Activated CD4-positive, alpha-beta memory T cell treated with anti-CD3 and anti-CD28 coated beads for 36 hours (primary cell): ENCODE results near the gene LBHD2. TPM values are rescaled to one million over a fixed set of nuclear protein-coding genes. Genes with fewer than 3 reads are reported as not detected.

Experiments used
- CTCF ChIA-PET: fragments of 350-600 bp; sonication (Branson Sonifier 250); formaldehyde crosslinking; loops from one replicate; lab custom pipeline; 2021; ENCODE audit warnings: antibody characterized with exemption, inconsistent platforms; lab: Charles Lee
- POLR2A ChIA-PET: fragments of 350-600 bp; sonication (Branson Sonifier 250); formaldehyde crosslinking; loops from one replicate; lab custom pipeline; 2021; ENCODE audit warnings: antibody characterized with exemption; lab: Charles Lee
- DNase-seq: peaks from one replicate; pipeline ENCODE4 v3.0.0-alpha.2; 2020
- H3K27ac Mint-ChIP-seq: one replicate; pipeline ENCODE4 v1.8.0; 2021; ENCODE audit warnings: mixed read lengths
- H3K27me3 Mint-ChIP-seq: one replicate; pipeline ENCODE4 v1.8.0; 2021; ENCODE audit warnings: mixed read lengths
- H3K36me3 Mint-ChIP-seq: one replicate; pipeline ENCODE4 v1.8.0; 2021; ENCODE audit warnings: mixed read lengths
- H3K4me1 Mint-ChIP-seq: one replicate; pipeline ENCODE4 v1.8.0; 2021; ENCODE audit warnings: low read depth, mixed read lengths
- H3K4me3 Mint-ChIP-seq: one replicate; pipeline ENCODE4 v1.8.0; 2021; ENCODE audit warnings: mild to moderate bottlenecking, mixed read lengths
- H3K9me3 Mint-ChIP-seq: one replicate; pipeline ENCODE4 v1.8.0; 2021; ENCODE audit warnings: mixed read lengths
- intact Hi-C: fragments of 100-400 bp; cut with micrococcal nuclease; formaldehyde crosslinking; loops from one replicate; pipeline ENCODE4 v1.15.1; 2023
- total RNA-seq, 2 experiments: library from RNA; stranded (reverse); gene quantifications; one replicate each; pipeline ENCODE4 v1.2.3, GENCODE V29; 2021

Gene LBHD2
- total RNA-seq, 2 experiments from 2014 or later = not detected

DNA sequence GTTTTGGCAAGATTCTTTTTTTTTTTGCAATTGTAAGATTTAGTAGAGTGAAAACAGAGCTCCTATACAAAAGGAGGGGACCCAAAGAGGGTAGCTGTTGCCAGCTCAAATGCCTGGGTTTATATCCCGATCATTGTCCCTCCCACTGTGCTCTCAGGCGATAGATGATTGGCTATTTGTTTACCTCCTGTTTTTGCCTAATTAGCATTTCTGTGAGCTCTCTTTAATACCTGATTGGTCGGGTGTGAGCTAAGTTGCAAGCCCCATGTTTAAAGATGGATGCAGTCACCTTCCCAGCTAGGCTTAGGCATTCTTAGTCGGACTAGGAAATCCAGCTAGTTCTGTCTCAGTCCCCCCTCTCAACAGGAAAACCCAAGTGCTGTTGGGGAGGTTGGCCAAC lies 12.4 kb downstream of the LBHD2 start:
- H3K4me1 Mint-ChIP-seq = no peaks in the 10 kb centered on the region
- no peaks in the 10 kb centered on the region for H3K36me3 Mint-ChIP-seq
- ChIA-PET POLR2A (no interaction called here), CTCF (interaction anchor here (1.0 to 3.4 kb wide), 2 partner anchors 9 kb away, joined by 6 to 34 read pairs; no protein-coding TSS in a partner anchor)
- H3K4me3 Mint-ChIP-seq = no peak overlapping the region
- peaks cover 4% of the 10 kb centered on the region for H3K27me3 Mint-ChIP-seq
- intact Hi-C loops = no loop called here
- H3K27ac Mint-ChIP-seq = no peak overlapping the region
- no peaks in the 10 kb centered on the region for H3K9me3 Mint-ChIP-seq
- DNase-seq = no peak

DNA sequence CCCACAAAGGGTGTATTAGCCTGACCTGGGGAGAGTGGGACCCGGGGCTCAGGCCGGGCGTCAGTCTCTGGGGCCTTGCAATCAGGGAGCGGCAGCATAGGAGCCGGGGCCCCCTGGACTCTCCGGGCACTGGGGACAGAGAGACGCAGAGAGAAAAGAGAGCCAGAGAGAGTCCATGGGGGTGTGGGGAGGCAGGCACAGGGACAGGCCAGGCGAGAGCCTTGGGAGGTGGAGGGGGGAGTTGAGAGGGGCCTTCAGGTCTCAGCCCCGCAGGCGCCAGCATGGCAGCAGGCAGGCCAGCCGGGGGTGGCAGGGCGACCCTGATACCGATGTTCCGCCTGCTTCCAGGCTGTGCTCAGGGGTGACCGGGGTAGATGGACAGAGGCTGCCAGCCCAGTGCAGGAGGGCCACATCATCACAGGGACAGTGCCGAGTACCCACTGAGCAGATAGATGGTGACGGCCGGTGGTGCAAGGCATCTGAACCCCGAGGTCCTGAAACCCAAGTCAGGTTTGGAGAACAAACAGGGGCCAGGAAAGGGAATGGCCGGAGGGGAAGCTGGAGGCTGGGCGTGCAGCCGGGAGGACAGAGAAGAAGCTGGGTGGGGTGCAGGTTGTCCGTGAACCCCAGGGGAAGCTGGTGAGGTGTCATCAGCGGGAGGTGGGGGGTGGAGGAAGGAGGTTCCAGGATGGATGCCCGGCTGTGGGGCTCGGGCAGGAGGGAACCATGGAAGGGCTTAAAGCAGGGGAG lies 13.4 kb downstream of the LBHD2 start:
- intact Hi-C loops = no loop called here
- no peak overlapping the region for H3K27ac Mint-ChIP-seq
- POLR2A ChIA-PET = no interaction called here
- H3K4me1 Mint-ChIP-seq = no peaks in the 10 kb centered on the region
- H3K27me3 Mint-ChIP-seq = peaks cover 8% of the 10 kb centered on the region
- no peak overlapping the region for H3K4me3 Mint-ChIP-seq
- no peaks in the 10 kb centered on the region for H3K36me3 Mint-ChIP-seq
- no peaks in the 10 kb centered on the region for H3K9me3 Mint-ChIP-seq
- CTCF ChIA-PET = interaction anchor here (0.6 to 3.4 kb wide), 2 partner anchors 8 to 626 kb away, joined by 3 to 34 read pairs; no protein-coding TSS in a partner anchor
- no peak for DNase-seq

DNA sequence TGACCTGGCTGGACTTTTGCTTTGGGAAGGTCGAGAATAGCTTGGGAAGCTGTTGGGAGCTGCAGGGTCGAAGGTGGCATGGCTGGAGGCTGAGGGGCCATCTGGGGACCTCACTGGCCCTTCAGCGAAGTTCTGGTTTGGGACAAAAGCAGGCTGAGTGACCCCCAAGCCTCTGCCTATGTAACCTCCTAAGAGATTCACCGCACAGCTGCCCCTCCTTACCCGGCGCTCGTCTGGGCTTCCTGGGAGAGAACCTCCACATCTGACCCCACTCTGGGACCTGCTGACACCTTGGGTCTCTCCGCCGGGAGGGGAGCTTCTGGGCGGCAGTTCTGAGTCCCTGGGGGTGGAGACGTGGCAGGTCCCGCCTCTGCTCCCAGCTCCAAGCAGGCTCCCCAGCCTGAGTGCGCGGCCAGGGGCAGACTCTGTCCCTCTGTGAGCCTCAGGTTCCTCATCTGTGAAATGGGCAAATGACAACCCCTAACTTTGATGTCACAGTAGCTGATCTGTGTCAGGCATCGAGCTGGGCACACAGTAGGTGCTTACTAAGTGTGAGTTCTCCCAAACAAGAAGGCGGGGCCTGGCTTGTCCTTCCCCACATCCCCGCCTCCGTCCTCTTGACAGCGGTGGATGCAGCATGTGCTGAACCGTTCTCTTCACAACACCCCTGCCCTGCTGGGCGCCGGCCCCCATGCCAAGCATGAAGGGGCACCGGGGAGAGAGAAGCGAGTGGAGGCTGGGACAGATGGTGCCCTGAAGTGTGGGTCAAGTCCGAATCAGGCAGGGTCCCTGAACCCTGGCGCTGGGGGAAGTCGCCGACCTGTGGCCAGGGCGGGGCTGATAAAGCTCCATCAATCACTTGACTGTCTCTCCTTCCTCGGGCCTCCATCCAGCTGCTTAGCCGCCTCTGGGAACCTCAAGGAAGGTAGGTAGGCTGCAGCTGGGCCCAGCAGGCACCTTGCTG lies 14.3 kb downstream of the LBHD2 start:
- H3K27me3 Mint-ChIP-seq = peaks cover 8% of the 10 kb centered on the region
- intact Hi-C loops = no loop called here
- H3K4me1 Mint-ChIP-seq = no peaks in the 10 kb centered on the region
- ChIA-PET POLR2A (no interaction called here), CTCF (interaction anchor here (0.6 kb wide), 1 partner anchor 626 kb away, joined by 3 read pairs; no protein-coding TSS in a partner anchor)
- H3K4me3 Mint-ChIP-seq = no peak overlapping the region
- no peak overlapping the region for H3K27ac Mint-ChIP-seq
- H3K9me3 Mint-ChIP-seq = no peaks in the 10 kb centered on the region
- DNase-seq = no peak
- H3K36me3 Mint-ChIP-seq = no peaks in the 10 kb centered on the region

DNA sequence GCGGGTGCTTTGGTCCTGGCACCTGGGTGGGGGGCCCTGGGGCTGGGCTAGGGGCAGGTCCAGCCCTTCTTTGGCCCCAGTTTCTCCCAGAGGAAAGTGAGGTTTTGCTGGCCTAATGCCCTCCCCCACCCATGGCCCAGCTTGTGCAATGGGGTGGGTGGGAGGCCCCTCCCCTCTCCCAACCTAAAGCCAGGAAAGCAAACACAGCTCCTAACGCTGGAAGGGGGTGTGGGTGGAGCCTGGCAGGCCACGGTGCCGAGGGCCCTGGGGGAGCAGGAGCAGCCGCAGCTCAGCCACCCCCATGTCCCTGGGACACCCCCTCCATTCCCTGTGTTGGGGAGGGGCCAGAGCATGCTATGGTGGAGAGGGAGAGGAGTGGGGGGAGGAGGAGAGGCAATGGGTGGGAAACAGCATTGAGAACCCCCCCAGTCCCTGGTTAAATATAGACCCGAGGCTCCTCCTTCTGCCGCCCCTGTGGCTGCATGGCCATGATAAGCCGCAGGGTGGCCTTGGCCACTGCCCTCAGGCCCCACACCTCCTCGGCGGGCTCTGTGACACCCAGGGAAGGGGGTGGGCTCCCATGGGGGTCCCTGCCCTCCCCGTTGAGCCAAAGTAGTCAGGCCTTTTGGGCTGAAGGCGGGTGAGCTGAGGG lies 15.2 kb downstream of the LBHD2 start:
- intact Hi-C loops = no loop called here
- H3K4me3 Mint-ChIP-seq = no peak overlapping the region
- peaks cover 2% of the 10 kb centered on the region for H3K4me1 Mint-ChIP-seq
- H3K27me3 Mint-ChIP-seq = peaks cover 14% of the 10 kb centered on the region
- H3K27ac Mint-ChIP-seq = no peak overlapping the region
- CTCF ChIA-PET = no interaction called here
- POLR2A ChIA-PET = interaction anchor here (1.0 kb wide), 1 partner anchor 20 kb away, joined by 3 read pairs; no protein-coding TSS in a partner anchor
- no peak for DNase-seq
- H3K36me3 Mint-ChIP-seq = no peaks in the 10 kb centered on the region
- H3K9me3 Mint-ChIP-seq = no peaks in the 10 kb centered on the region

DNA sequence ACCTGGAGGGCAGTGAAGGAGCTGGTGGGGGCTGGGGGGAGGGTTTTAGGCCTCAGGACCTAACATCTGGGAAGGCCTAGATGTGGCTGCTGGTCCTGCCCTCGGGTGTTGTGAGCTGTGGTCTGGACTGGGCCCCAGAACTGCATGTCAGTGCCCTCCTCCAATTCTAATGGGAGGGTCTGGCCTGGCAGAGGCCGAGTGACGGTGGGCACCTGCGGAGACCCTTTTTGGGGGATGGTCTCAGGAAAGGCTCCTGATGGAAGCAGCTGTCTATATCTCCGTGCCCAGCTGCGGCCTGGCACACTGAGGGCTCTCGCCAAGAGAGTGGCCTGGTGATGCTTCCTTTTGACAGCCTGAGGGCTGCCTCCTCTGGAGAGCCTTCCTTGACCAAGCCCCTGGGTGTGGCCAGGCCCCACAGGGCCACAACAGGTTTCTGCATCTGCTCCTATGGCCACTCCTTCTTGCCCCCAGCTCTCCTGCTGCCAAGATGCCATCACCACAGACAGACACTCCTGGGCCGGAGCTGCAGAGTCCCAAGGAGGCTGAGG lies 15.8 kb downstream of the LBHD2 start:
- POLR2A ChIA-PET = interaction anchor here (1.0 kb wide), 1 partner anchor 21 kb away, joined by 3 read pairs; no protein-coding TSS in a partner anchor
- intact Hi-C loops = no loop called here
- no peaks in the 10 kb centered on the region for H3K9me3 Mint-ChIP-seq

DNA sequence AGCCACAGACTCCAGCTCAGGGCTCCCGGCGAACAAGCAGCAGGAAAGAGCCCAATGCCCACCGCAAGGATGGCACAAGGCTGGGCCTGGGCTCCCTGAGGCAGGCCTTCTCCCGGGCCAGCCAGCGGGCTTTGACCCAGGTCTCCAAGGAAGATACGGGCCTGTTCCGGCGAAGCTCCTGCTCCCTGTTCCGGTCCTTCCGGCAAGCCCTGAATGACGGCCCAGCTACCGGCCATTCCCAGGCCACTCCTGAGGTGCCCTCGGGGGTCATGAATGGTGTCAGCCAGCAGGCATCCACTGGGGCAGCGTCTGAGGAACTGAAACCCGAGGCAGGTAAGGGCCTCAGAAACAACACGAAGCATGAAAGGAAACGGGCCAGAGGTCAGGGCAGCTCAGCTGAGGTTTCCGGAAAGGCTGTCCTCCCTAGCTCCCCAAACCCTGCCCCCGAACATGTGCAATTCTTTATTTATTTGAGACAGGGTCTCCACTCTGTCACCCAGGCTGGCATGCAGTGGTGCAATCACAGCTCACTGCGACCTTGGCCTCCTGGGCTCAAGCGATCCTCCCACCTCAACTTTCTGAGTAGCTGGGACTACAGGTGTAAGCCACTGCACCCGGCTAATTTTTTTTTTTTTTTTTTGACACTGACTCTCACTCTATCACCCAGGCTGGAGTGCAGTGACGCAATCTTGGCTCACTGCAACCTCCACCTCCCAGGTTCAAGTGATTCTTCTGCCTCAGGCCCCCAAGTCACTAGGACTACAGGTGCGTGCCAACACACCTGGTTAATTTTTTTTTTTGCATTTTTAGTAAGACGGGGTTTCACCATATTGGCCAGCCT lies 16.5 kb downstream of the LBHD2 start:
- Mint-ChIP-seq H3K9me3 (no peaks in the 10 kb centered on the region), H3K27ac (no peak overlapping the region), H3K4me1 (peaks cover 7% of the 10 kb centered on the region), H3K36me3 (no peaks in the 10 kb centered on the region), H3K4me3 (no peak overlapping the region), H3K27me3 (peaks cover 24% of the 10 kb centered on the region)
- POLR2A ChIA-PET = interaction anchor here (1.0 kb wide), 1 partner anchor 21 kb away, joined by 3 read pairs; no protein-coding TSS in a partner anchor
- intact Hi-C loops = no loop called here
- CTCF ChIA-PET = no interaction called here
- no peak for DNase-seq

More for the DNA sequence above, 15.8 kb downstream of the LBHD2 start:
- Mint-ChIP-seq H3K4me3 (no peak overlapping the region), H3K27me3 (peaks cover 18% of the 10 kb centered on the region), H3K27ac (no peak overlapping the region), H3K4me1 (peaks cover 2% of the 10 kb centered on the region), H3K36me3 (no peaks in the 10 kb centered on the region)
- no peak for DNase-seq
- CTCF ChIA-PET = no interaction called here

DNA sequence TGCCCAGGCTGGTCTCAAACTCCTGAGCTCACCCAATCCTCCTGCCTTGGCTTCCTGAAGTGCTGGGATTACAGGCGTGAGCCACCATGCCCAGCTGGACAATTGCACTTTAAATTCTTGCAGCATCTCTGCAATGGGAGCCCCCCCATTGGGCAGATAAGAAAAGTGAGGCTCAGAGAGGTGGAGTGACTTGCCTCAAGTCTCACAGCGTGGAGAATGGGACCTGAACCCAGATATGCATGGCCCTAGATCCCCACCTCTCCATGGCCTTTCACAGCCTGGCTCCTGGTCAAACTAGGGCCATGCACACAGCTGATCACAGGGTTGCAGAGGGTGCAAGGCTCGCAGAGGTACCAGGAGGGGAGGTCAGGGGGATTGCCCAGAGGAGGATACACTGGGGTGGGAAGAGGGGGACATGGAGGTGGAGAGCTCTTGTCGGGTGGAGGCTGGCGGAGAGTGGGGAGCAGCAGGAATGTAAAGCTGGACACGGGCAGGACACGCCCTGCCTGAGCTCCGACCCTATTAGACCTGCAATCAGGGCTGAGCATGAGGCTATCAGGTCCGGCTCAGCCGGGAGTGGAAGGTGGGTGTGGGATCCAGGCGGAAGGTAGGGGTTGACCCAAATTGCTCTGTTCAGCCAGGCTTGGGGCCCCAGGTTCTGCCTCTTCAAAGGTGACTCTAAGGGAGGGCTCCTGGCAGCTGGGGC lies 17.4 kb downstream of the LBHD2 start:
- intact Hi-C loops = no loop called here
- ChIA-PET POLR2A (no interaction called here), CTCF (no interaction called here)
- Mint-ChIP-seq H3K9me3 (no peaks in the 10 kb centered on the region), H3K4me3 (no peak overlapping the region), H3K27me3 (peaks cover 28% of the 10 kb centered on the region), H3K27ac (no peak overlapping the region), H3K36me3 (no peaks in the 10 kb centered on the region), H3K4me1 (peaks cover 7% of the 10 kb centered on the region)
- DNase-seq = no peak

DNA sequence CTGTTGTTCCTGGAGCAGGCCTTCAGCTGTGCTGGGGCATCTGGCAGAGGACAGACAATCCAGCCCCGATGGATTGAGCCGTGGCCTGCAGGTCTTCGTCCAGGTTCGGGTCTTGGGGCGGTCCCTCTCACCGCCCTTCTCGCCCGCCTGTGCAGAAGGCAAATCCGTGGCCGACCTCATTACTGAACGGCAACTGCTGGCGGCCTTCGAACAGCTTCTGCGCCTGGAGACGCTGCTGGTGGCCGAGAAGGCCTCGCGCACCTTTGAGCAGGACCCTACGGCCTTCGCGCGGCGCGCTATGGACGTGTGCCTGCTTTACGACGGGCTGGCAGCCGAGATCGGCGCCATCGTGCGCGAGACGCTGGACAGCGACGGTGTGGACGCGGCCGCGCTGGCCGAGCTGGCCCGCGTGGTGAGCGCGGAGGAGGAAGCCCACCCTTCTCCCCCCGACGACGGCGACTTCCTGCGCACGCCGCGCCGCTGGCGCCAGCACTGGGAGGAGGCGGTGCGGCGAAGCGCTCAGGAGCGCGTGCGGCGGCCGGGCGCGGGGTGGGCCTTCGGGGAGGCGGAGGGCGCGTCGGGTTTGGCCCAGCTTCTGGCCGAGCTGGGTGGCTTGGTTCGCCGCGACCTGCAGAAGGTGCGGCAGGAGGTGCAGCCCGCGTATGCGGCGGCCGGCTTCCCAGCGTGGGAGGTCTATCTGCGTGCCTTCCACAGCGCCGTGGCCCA lies 18.1 kb downstream of the LBHD2 start:
- Mint-ChIP-seq H3K4me1 (peaks cover 7% of the 10 kb centered on the region), H3K36me3 (no peaks in the 10 kb centered on the region), H3K27ac (no peak overlapping the region), H3K9me3 (no peaks in the 10 kb centered on the region), H3K27me3 (peaks cover 28% of the 10 kb centered on the region), H3K4me3 (no peak overlapping the region)
- intact Hi-C loops = no loop called here
- no peak for DNase-seq
- CTCF ChIA-PET = interaction anchor here (0.7 kb wide), 1 partner anchor 84 kb away, joined by 3 read pairs; no protein-coding TSS in a partner anchor
- POLR2A ChIA-PET = no interaction called here

DNA sequence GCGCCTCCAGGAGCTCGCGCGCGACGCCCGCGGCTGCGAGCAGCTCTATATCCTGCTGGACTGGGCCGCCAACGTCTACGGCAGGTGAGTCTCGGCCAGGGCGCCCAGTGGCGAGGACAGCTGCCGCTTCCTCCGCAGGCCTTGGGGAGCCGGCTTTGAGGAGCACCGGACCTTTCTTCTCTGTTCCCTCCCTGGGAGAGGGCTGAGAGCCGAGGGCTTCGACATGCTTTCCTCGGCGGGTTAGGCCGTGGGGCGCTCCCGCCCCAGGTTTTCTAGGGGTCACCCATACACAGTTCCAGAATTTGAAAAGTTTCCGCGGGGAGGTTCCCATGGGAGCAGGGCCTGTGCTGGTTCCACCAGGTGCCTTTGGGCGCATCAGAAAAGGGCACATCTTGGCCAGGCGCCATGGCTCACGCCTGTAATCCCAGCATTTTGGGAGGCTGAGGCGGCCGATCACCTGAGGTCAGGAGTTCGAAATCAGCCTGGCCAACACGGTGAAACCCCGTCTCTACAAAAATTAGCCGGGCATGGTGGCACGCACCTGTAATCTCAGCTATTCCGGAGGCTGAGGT lies 18.8 kb downstream of the LBHD2 start:
- Mint-ChIP-seq H3K36me3 (no peaks in the 10 kb centered on the region), H3K27me3 (peaks cover 28% of the 10 kb centered on the region), H3K4me3 (no peak overlapping the region), H3K27ac (no peak overlapping the region), H3K9me3 (no peaks in the 10 kb centered on the region), H3K4me1 (peaks cover 7% of the 10 kb centered on the region)
- DNase-seq = no peak
- ChIA-PET CTCF (interaction anchor here (0.7 kb wide), 1 partner anchor 84 kb away, joined by 3 read pairs; no protein-coding TSS in a partner anchor), POLR2A (no interaction called here)
- intact Hi-C loops = no loop called here
